ENCODE measurements around the gene LIN7B.

- TF ChIP-seq CTCF (conservative IDR thresholded peaks at IDR 0.05 in 1 of 2, IDR thresholded peaks at IDR 0.05 in 1 of 2; ENCODE audit: low read depth in 1 of 2, low read length in 2 of 2) (no peak), EZH2 (IDR thresholded peaks at IDR 0.05; ENCODE audit: low read length, missing control alignments) (no peak)
Observed at GRCh38 chr19:49154279-49154678, 40.1 kb downstream of the LIN7B start.
